Endothelial cell (in vitro differentiated cells): Measurements from ENCODE around the gene RNF212B. TPM values are rescaled to one million over a fixed set of nuclear protein-coding genes. Genes with fewer than 3 reads are reported as not detected.

Experiments
- DNase-seq: peaks from one replicate; pipeline ENCODE4 v3.0.0; 2021; ENCODE audit warnings: low spot score
- H3K27ac Mint-ChIP-seq: one replicate; pipeline ENCODE4 v1.8.0; 2021; ENCODE audit warnings: mixed read lengths, inconsistent platforms; ENCODE audit not compliant: unreplicated experiment
- H3K27me3 Mint-ChIP-seq: one replicate; pipeline ENCODE4 v1.8.0; 2021; ENCODE audit warnings: mild to moderate bottlenecking, moderate library complexity, mixed read lengths, inconsistent platforms; ENCODE audit not compliant: unreplicated experiment
- H3K36me3 Mint-ChIP-seq: one replicate; pipeline ENCODE4 v1.8.0; 2021; ENCODE audit warnings: mild to moderate bottlenecking, low read depth, mixed read lengths, inconsistent platforms; ENCODE audit not compliant: unreplicated experiment
- H3K4me1 Mint-ChIP-seq: one replicate; pipeline ENCODE4 v1.8.0; 2021; ENCODE audit warnings: mild to moderate bottlenecking, mixed read lengths, inconsistent platforms; ENCODE audit not compliant: unreplicated experiment
- H3K4me3 Mint-ChIP-seq: one replicate; pipeline ENCODE4 v1.8.0; 2021; ENCODE audit warnings: mild to moderate bottlenecking, mixed read lengths, inconsistent platforms; ENCODE audit not compliant: unreplicated experiment
- H3K9me3 Mint-ChIP-seq: one replicate; pipeline ENCODE4 v1.8.0; 2021; ENCODE audit warnings: mixed read lengths, inconsistent platforms; ENCODE audit not compliant: unreplicated experiment
- total RNA-seq: library from RNA; stranded (reverse); fragmentation: NEBNext Ultra II Directional; extraction: Animal tissue kit (Norgen Biotek cat#: 25700); gene quantifications from one replicate; pipeline ENCODE4 v1.2.1, GENCODE V29; 2021; ENCODE audit not compliant: unreplicated experiment
- TF ChIP-seq, protein P1 (sequence below): fragments of 200-600 bp; sonication (generic); IDR thresholded peaks from one replicate; pipeline ENCODE4 v1.5.0; 2021; ENCODE audit warnings: antibody characterized with exemption; ENCODE audit not compliant: unreplicated experiment

RNF212B gene
- total RNA-seq, 1 donor from 2014 or later = not detected

DNA sequence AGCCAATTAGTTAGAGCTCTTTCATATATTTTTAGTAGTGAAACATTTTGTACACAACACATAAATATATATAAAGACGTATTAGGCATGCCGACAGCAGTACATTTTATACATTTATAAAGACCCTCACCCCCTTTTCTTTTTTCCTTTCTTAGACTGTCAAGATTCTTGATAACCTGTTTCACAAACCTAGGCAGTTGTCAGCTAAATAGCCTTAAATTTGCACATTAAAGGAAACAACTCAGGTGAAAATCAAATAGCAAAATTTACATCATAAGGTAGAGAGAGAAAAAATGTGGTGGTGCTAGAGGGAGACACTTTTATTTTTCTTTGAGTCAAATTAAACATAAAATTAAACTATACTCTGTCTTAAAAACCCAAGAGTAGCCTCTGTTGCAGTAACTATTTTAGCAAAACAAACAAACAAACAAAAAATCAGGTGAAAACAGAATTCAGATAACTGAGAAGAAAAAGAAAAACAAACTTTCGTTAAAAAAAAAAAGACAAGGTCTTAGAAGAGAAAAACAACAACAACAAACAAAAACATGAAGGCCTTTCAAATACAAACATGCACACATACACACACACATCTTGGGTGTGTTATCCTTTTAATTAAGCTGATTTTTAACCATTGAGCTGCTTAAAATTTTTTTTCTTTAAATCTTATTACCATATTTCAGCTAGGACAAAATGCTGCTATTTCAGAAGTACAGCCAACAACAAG, 31.2 kb upstream of the RNF212B start:
- DNase-seq = no peak
- Mint-ChIP-seq H3K27ac (no peak overlapping the region), H3K27me3 (no peaks in the 10 kb centered on the region), H3K4me3 (no peak overlapping the region), H3K4me1 (no peaks in the 10 kb centered on the region), H3K9me3 (no peaks in the 10 kb centered on the region), H3K36me3 (no peaks in the 10 kb centered on the region)
- TF ChIP-seq, protein P1, sequence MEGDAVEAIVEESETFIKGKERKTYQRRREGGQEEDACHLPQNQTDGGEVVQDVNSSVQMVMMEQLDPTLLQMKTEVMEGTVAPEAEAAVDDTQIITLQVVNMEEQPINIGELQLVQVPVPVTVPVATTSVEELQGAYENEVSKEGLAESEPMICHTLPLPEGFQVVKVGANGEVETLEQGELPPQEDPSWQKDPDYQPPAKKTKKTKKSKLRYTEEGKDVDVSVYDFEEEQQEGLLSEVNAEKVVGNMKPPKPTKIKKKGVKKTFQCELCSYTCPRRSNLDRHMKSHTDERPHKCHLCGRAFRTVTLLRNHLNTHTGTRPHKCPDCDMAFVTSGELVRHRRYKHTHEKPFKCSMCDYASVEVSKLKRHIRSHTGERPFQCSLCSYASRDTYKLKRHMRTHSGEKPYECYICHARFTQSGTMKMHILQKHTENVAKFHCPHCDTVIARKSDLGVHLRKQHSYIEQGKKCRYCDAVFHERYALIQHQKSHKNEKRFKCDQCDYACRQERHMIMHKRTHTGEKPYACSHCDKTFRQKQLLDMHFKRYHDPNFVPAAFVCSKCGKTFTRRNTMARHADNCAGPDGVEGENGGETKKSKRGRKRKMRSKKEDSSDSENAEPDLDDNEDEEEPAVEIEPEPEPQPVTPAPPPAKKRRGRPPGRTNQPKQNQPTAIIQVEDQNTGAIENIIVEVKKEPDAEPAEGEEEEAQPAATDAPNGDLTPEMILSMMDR = no peak

DNA sequence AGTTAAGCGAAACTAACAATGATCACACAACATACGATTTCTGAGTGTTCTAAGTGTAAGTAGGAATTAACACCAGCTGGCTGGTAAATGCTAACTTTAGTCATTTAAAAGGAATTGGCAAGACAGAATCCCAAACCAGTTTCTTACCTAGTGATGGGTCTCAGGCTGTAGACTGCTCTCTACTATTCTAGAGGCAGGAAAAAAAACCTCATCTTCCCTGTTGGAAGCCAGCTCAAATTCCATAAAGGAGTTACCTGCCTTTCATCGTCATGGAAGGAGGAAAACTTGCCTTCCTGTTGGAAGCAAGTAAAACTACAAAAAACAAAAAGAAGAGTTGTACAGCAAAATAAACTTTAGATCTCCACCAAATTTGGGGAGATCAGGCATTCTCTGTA, 30.6 kb upstream of the RNF212B start:
- H3K27me3 Mint-ChIP-seq = no peaks in the 10 kb centered on the region
- no peak for DNase-seq
- no peaks in the 10 kb centered on the region for H3K36me3 Mint-ChIP-seq
- H3K4me3 Mint-ChIP-seq = no peak overlapping the region
- no peaks in the 10 kb centered on the region for H3K4me1 Mint-ChIP-seq
- TF ChIP-seq, protein P1 = no peak
- H3K27ac Mint-ChIP-seq = no peak overlapping the region
- H3K9me3 Mint-ChIP-seq = no peaks in the 10 kb centered on the region

DNA sequence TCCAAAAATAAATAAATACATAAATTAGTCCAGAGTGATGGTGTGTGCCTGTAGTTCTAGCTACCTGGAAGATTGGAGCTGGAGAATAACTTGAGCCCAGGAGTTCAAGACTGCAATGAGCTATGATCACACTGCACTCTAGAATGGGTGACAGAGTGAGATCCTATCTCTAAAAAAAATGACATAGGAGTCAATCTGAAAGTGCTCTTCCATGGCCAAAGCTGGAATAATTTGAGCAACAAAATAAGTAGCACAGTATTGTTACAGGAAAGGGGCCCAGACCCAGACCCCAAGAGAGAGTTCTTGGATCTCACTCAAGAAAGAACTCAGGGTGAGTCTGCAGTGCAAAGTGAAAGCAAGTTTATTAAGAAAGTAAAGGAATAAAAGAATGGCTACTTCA, 29.4 kb upstream of the RNF212B start:
- DNase-seq = no peak
- no peaks in the 10 kb centered on the region for H3K36me3 Mint-ChIP-seq
- TF ChIP-seq, protein P1 = no peak
- H3K4me1 Mint-ChIP-seq = no peaks in the 10 kb centered on the region
- no peak overlapping the region for H3K27ac Mint-ChIP-seq
- no peaks in the 10 kb centered on the region for H3K27me3 Mint-ChIP-seq
- H3K9me3 Mint-ChIP-seq = no peaks in the 10 kb centered on the region
- no peak overlapping the region for H3K4me3 Mint-ChIP-seq

DNA sequence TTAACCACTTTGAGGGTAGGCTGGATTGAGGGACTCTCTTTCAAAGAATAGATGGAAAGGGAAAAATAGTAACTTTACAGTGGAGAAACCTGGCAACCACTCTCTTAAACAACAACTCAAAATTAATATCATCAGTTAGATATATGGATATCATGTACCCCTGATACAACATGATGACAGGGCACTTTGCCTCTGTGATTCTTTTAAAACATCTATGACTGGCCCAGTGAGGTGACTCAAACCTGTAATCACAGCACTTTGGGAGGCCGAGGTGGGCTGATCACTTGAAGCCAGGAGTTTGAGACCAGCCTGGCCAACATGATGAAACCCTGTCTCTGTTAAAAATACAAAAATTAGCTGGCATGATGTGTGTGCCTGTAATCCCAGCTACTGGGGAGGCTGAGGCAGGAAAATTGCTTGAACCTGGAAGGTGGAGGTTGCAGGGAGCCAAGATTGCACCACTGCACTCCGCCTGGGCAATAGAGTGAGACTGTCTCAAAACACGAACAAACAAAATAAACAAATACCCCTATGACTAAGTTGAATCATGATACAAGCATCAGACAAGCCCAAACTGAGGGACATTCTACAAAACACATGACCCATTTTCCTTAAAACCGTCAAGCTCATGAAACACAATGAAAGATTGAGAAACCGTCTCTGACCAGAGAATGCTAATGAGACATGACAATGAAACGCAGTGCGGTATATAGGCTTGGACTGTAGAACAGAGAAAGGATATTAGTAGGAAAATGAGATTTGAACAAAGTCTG, 27.9 kb upstream of the RNF212B start:
- no peak overlapping the region for H3K4me3 Mint-ChIP-seq
- H3K9me3 Mint-ChIP-seq = no peaks in the 10 kb centered on the region
- H3K36me3 Mint-ChIP-seq = no peaks in the 10 kb centered on the region
- TF ChIP-seq, protein P1 = no peak
- DNase-seq = no peak
- no peaks in the 10 kb centered on the region for H3K4me1 Mint-ChIP-seq
- H3K27ac Mint-ChIP-seq = no peak overlapping the region
- no peaks in the 10 kb centered on the region for H3K27me3 Mint-ChIP-seq

DNA sequence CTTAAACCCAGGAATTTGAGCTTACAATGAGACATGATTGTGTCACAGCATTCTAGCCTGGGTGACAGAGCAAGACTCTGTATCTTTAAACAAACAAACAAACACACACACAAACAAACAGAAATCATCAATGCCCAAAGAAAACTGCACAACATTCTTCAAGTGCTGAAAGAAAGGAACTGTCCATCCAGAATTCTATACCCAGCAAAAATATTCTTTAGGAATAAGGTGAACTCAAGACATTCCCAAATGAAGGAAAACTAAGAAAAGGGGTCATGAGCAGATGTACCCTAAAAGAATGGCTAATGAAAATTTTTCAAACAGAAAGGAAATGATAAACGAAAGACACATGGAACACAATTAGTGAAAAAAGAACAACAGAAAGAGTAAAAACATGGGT, 22.3 kb upstream of the RNF212B start:
- no peak overlapping the region for H3K4me3 Mint-ChIP-seq
- H3K36me3 Mint-ChIP-seq = no peaks in the 10 kb centered on the region
- no peaks in the 10 kb centered on the region for H3K27me3 Mint-ChIP-seq
- no peak for DNase-seq
- H3K4me1 Mint-ChIP-seq = no peaks in the 10 kb centered on the region
- TF ChIP-seq, protein P1 = no peak
- no peaks in the 10 kb centered on the region for H3K9me3 Mint-ChIP-seq
- H3K27ac Mint-ChIP-seq = no peak overlapping the region
